CD1c-positive myeloid dendritic cell (primary cell): Measurements from ENCODE around the gene POU5F2.

ENCODE experiments used
- DNase-seq: peaks from one replicate; pipeline ENCODE4 v3.0.0-alpha.2; 2016; ENCODE audit errors: extremely low spot score

POU5F2 gene, protein sequence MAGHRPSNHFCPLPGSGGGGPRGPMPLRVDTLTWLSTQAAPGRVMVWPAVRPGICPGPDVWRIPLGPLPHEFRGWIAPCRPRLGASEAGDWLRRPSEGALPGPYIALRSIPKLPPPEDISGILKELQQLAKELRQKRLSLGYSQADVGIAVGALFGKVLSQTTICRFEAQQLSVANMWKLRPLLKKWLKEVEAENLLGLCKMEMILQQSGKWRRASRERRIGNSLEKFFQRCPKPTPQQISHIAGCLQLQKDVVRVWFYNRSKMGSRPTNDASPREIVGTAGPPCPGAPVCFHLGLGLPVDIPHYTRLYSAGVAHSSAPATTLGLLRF

DNA sequence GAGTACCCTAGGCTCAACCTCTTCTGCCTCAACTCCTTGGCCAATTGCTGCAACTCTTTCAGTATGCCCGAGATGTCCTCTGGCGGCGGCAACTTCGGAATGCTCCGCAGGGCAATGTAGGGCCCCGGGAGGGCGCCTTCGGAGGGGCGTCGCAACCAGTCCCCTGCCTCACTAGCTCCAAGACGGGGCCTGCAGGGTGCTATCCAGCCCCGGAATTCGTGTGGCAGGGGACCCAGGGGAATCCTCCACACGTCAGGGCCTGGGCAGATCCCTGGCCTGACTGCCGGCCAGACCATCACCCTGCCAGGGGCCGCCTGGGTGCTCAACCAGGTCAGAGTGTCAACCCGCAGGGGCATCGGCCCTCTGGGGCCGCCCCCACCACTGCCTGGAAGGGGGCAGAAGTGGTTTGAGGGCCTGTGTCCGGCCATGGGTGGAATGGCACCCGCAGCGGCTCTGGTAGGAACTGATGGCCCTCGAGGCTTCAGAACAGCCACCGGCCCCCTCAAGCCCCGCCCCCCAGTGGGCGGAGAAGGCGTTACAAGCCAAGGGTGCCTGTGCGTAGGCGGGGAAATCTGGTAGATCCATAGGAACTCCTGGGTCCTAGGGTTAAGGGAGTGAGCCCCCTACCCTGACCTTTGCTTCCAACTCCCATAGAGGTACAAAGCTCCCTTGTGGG is at the start of gene POU5F2:
Gene POU5F2, minus strand, starts transcription at position 465 of the 676 bp plus-strand sequence. Its CDS starts 37 bp downstream, at position 428.
- DNase-seq, result no peak

DNA sequence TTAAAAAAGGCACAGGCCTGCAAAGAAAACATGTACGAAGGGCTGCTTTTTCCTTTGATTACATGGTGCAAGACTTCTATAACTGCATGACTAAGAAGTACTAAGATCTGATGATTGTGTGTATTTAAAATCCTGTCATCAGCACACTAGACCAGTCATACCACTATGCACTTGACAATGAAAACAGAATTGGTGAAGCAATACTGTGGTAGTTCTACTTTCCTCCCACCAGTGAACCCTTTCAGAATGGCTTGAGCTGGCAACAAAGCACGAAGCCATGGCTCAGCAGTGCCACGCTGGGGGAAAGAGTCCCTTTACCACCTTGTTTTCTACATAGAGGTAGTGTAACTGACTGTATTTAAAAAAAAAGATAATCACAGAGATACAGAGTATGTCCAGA is 49.0 kb upstream of the POU5F2 start:
- DNase-seq, result no peak

DNA sequence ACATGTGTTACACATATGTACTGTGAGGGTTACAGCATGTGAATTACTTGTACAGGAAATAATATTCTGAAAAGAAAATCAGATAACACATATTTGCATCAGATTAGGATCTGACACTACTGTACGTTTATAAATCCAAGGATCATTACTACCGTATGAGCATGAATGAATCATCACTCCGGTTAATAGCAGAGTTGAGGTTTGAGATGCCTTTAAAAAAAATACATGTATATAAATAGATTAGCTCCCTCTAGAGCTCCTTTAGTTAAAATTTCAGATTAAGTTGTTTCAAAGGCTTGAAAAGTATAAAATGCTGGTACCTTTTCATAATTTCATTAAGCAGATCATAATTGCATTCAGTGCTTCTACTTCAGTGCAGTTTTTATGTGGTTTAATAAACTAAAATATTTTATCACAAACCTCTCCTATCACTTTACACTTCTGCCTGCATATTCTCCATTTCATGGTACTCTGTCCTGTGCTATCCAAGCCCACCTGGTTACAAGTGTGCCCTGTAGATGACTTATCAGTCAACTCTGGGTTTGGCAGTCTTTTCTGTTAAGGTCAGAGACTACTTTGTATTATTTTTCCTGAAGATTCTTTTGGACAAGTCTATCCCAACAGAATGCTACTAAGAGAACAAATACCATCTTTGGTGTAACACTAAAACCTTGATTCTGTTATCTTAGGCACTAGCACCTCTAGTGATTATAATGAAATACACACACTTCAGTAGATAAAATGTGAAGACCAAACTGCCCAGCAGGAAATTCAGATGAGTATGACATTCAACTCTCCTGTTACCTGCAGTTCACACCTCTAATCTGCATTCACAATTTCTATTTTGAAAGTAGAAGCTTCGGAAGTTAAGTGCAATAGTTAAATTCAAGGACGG is 48.0 kb upstream of the POU5F2 start:
- no peak for DNase-seq

DNA sequence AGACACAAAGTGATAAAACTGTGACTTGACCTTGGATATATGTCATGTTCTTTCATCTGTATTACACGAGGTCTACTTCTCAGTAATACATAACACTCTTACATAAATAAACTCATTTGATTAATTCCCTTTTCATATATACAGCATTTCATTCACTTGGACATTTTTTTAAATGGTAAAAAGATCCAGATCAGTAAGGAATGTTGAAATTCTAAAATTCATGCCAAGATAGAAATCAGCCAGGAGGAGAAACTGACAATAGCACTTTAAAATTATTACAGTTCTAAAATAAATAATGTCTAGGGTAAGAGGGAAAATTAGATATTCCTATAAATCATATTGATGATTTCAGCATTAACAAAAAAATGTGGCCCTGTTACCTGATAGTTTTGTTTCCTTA is 46.2 kb upstream of the POU5F2 start:
- DNase-seq, result no peak

DNA sequence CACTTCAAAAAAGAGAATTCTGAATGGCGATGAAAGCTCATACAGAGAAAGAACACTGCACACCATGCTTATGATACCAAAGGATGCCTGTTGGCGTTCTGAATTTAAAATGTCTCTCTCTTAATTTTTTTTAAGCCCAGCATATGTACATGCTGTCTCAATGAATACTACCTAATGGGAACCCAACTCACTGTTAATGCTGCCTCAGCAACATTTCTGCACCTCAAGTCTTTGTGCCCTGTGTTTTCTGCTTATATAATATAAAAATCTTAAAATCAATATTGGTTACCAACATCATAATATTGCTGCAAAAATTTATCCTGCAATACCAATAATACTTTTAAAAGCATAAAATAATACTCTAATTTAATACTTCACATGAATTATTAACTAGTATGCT is 44.1 kb upstream of the POU5F2 start:
- DNase-seq, result no peak

DNA sequence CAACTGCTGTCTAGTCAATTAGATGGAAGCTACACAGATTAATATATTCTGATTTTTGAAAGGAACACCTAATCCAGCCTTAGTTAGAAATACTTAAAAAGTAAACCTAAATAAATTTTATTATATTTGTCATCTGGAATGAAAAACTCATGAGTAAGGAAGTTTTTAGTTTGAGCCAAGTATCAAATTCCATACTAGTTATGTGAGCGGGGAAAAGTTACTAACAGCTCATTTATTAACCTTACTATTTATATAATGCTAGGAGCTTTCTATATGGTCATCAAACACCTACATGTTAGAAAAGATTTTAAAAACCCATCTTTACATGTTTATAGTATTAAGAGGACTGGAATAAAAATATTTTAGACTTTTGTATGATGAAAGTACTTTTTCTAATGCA is 41.6 kb upstream of the POU5F2 start:
- no peak for DNase-seq

DNA sequence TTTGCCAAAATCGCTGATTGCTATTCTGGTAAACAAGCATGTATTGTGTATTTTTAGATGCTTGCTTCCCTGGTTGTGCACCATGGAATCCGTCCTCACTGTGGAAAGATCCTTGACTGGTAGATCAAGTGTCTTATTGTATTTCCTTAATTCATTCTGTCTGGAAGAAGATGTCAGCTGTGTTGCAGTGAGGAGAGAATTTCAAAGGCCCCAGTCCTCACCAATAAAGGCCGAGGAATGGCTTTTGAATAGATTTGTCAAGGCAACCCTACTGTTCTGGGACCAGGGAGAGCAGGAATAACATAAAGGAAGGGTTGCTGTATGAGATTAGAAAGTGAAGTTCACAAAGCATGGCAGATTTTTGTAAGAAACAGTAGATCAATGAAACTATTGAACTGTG is 36.2 kb upstream of the POU5F2 start:
- no peak for DNase-seq

DNA sequence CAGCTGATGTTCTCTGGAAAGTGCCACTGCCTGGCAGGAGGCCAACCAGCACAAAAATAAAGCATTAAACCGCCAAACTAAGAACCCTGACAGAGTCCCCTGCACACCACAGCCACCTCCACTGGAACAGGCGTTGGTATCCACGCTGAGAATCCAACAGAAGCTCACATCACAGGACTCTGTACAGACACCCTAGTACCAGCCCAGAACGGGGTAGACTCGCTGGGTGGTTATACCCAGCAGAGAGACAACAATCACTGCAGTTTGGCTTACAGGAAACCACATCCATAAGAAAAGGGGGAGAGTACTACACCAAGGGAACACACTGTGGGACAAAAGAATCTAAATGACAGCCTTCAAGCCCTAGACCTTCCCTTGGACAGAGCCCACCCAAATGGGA is 15.0 kb upstream of the POU5F2 start:
- DNase-seq, result no peak

DNA sequence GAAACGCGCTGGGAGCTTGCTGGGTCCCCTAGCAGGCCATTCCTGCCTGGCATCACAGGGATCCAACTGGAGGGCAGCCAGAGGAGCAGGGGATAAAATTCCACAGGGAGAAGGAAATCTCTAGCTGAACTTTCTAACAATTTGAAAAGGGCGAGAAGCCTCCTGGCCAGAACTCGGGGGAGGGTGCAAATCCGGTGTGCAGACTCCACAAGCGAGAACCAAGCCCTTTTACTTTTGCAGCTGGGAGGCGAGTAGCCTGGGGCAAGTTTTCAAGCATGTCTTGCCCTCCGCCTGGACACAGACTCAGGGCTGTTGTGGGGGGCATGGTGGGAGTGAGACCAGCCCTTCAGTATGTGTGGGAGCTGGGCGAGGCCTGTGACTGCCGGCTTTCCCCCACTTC is 14.3 kb upstream of the POU5F2 start:
- DNase-seq, result no peak

DNA sequence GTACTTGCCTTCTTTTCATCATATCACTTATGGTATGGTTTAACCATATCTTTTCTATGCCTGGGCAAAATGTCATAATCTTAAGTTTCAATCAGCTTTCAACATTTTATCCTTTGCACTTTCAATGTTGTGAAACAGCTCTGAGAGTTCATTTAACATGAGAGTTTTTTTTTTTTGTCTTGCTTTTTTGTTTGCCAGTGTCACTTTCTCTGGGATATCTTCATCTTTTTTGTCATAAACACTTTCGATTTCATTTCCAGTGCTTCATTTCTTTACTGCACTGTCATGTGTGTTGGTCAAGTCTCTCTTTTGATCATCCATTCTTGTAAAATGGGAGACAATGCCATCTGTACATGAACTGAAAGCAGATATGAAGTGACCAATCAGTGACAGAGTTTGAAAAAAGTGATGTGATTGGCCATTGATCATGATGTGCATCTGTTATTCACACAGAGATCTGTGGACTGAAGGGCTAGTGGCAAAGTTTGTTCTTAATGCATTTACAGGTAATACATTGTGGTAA is 7.5 kb upstream of the POU5F2 start:
- no peak for DNase-seq

DNA sequence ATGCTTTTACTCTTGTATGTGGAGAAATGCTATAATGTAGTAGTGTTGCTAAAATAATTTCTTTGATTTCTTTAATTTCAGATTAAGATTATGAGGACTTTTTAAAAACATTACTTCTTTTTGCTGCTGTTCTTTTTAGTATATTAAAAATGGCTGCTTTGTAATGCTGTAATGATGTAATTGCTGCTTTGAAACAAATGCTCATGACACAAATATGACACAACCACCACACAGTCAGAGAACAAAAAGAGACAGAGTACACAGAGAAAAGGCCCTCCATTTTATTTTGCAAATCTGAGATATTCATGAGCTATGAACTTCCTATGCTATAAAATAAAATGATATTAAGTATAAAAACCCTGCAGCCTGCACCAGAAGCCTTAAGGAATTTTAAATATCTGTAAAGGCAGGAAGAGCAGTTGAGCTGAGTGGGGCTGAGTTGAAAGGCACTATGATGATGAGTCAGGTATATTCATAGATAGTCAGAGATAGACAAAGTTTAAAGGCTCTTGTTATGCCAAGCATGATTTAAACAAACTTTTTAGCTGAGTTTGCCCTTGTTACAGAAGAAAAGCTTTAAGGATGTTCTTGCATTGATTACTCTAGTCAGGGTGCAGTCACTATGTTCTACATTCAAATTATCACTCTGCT is 5.1 kb upstream of the POU5F2 start:
- no peak for DNase-seq

DNA sequence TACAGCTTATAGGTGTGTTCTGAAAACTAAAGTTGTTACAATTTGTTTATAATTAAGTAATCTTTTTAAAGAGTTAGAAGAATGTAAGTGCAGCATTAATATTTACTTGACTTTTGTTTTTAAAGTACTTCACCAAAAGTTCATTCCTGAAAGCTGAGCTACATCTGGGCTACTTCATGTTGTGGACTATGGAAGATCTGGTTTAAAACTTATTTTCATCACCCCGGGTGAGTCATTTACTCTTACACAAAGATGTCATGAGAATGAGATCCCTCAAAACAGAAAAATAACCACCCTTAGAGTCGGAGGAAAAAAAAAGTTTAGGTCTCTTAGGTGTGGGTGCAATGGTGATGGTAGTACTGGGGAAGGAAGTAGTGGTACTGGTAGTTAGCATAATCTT is 5.1 kb downstream of the POU5F2 start:
- DNase-seq, result no peak

DNA sequence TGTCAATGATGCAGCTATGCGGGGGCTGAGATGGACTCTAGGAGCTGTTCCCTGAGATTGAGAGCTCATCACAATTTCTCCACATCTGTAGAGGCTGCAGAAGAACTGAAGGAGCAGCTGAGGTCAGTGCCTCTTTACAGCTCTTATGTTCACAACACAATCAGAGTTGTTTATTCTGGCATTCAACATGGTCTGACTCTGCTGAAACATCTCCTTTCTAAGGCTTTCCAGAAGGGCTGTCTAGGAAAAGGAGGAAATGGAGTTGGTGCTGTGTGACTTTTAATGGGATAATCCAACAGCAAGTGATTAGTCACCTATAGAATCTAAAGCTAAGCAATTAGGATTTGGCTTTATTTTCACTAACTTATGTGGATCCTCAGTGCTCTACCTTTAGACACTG is 6.0 kb downstream of the POU5F2 start:
- no peak for DNase-seq

DNA sequence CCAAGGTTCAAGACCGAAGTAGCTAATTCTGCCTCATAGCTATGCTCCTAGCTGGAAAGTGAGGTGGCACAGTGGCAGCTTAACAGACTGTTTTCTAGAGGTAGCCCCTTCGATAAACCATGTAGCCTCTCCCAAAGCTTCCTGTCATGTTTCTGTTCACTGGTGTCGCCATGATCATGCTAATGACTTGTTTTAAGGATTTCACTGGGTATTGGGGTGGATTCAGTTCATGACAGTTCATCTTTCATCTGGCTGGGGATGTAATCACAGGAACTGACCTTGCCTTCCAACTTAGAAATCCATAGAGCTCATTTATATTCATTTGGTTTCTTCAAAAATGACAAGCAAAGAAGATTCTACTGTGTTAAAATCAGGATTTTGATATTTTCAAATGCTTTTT is 9.4 kb downstream of the POU5F2 start:
- DNase-seq, result no peak

DNA sequence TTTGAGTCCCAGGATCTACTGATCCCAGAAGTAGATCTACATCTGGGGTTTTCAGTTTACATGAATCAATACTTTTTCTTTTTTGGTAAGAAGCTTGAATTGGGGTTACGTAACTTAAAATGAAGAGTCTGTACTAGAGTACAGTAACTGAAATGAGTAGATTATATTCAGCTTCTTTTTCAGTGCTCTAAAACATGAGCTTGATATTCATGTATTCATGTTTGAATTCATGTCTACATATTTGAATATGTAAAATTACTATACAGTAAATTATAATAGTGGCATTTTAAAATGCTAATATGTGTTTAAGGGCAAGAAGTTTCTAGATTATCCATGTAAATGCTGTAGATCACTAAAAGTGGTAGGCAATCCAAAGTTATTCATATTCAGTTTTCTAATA is 14.8 kb downstream of the POU5F2 start:
- DNase-seq, result no peak

DNA sequence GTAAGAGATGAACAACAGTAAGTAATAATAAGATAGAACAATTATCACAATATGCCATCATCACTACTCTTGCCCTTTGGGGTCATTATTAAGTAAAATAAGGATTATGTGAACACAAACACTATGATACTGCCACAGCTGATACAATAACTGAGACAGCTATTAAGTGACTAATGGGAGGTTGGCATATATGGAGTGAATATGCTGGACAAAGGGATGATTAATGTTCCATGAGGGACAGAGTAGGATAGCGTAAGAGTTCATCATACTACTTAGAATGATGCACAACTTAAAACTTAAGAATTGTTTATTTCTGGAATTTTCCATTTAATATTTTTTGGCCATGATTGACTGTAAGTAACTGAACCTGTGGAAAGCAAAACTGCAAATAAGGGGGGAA is 16.6 kb downstream of the POU5F2 start:
- no peak for DNase-seq

DNA sequence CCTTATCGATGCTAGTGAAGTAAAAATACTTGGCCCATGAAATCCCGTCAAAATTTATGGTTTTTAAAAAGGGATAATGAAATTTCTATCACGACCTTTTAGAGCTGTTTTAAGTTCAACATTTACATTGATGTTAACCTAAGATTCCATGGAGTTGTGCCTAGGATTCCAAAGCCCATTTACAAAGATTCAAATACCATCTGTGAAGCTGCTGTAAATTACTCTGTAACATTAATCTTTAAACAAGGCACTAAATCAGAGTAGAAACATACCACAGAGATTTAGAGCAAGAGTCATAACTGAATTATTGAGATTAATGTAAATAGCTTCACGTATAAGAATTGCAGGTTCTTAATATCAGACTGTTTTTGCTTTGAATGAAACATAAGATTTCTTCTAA is 17.7 kb downstream of the POU5F2 start:
- DNase-seq, result no peak

DNA sequence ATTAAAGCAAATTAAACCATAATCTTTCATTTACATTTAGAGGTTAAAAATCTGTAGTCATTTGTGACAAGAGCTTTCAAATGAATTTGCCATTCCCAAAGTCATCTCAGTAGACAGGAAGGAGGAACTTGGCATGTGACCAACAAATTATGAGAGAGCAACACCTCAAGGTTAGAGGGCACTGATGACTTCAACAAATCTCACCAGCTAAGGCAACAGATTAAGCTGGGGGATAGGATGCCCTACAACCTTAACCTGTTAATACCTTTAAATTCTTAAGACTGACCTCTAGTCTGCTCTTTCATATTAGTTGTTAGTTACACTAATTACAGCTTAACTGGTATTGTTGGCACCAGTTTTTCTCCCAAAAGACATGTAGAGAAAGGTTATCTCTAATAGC is 18.4 kb downstream of the POU5F2 start:
- DNase-seq, result no peak

DNA sequence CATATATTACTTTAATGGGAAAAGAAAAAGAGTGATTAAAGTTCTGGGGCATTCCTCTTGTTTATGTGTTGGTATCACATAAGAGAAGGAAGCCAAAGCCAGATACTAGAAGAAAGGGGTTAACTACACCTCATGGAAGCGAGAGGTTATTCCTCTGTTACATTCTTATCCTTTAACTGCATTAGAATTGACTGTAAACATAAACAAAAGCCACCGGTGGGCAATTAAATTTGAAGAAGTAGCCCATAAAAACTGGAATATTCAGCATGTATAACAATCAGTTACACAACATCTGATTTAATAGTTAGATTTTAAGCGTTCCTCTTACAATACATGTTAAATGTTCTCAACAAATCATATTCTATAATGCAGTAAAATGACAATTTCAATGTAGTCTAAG is 18.8 kb downstream of the POU5F2 start:
- DNase-seq, result no peak

DNA sequence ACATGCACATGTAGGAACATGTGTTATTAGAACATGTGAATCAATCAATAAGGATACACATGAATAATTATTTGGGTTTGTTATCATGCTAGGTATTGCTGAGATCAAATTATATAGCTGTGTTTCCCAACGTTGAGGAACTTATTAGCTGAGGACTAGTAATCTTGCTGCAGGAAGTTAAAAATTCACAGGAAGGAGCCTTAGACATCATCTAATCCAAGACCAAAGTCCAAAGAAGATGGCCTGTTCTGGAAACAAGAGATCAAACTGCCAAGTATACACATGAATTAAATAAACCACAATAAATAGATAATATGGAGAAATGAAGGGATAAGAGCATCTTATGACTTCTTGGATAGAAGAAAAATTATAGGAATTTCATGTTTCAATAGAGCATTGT is 19.9 kb downstream of the POU5F2 start:
- no peak for DNase-seq

DNA sequence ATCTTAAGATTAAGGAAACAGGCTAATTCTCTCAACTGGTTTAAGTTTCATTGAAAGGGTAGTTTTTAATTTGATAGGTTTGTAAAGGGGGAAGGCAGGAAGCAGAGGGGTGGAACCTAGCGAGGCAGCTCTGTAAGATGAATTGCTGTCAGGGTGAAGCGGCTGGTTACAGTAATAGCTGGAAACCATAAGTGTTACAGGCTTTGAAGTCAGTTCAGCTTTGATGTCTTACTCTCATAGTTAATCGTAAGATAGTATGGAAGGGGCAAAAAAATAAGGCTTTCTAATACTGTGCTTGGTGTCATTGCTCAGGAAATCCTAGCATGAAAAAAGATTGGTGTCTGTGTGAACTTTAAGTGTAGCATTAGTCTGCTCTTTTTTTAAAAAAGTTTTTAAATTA is 20.3 kb downstream of the POU5F2 start:
- no peak for DNase-seq

DNA sequence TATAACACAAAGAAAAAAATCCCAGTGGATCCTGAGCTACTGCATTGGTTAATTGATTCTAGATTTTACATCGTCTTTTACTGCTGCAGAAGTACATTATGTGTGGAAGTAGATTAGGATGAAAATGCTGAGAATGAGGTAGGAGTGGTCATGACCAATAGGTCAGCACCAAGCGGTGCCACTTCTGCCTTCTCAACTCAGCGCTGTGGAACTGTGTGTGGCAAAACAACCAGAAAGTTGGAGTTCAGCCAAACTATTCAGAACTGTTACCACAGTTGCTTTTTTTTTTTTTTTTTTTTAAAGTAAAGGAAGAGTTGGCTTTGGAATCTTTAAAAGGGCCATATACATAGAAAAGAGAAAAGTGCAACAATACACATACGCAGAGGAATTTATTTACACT is 24.2 kb downstream of the POU5F2 start:
- no peak for DNase-seq
